ENCODE data around the gene CACNG5.

GRCh38 chr17:66893863-66894262 is 58.9 kb downstream of the CACNG5 start:
- no peak for TF ChIP-seq EZH2 (IDR thresholded peaks at IDR 0.05; ENCODE audit: low read depth, unreplicated experiment)
- no peak for TF ChIP-seq CTCF (conservative IDR thresholded peaks at IDR 0.05; ENCODE audit: low read depth in 2 of 2)
- TF ChIP-seq CREB1 (CRISPR knock-in tag; IDR thresholded peaks at IDR 0.05; ENCODE audit: low read depth), result no peak
- TF ChIP-seq NANOG (IDR thresholded peaks at IDR 0.05; ENCODE audit: borderline replicate concordance), result no peak

Data from GM23338 (cell line).